K562 (cell line): ENCODE measurements around the gene VWA3A. TPM values are rescaled to one million over a fixed set of nuclear protein-coding genes. Genes with fewer than 3 reads are reported as not detected.

Experiments
- BMI1 ChIP-seq: fragments of 150-350 bp; IDR thresholded peaks from 2 replicates; pipeline ENCODE4 v1.6.1; 2014; ENCODE audit warnings: low read length
- FOXP1 ChIP-seq: sonication (generic); formaldehyde crosslinking; IDR thresholded peaks from 2 replicates; pipeline ENCODE4 v1.8.0; 2022; ENCODE audit warnings: mild to moderate bottlenecking, missing genetic modification reagents
- GABPB1 ChIP-seq: sonication (generic); formaldehyde crosslinking; IDR thresholded peaks from 2 replicates; pipeline ENCODE4 v1.8.0; 2022; ENCODE audit warnings: mild to moderate bottlenecking, missing genetic modification reagents
- GATAD2A ChIP-seq: fragments of 450-650 bp; IDR thresholded peaks from 2 replicates; pipeline ENCODE4 v1.6.1; 2017
- KDM4B ChIP-seq, 2 experiments: fragments of 450-650 bp in 1 of 2; sonication (generic) in 1 of 2; IDR thresholded peaks; 2 replicates each; pipeline ENCODE4 v1.6.1; 2016 to 2017; ENCODE audit warnings: borderline replicate concordance in 2 of 2, antibody characterized with exemption in 1 of 2, low read depth in 1 of 2, mild to moderate bottlenecking in 1 of 2
- SMAD2 ChIP-seq: fragments of 150-350 bp; IDR thresholded peaks from 2 replicates; pipeline ENCODE4 v1.6.1; 2014; ENCODE audit warnings: low read depth, mild to moderate bottlenecking, low read length
- SMC3 ChIP-seq: conservative IDR thresholded peaks from 2 replicates; pipeline ENCODE4 v1.6.1; 2011; ENCODE audit warnings: low read depth, low read length, improper control_type of control experiment; ENCODE audit not compliant: insufficient read depth
- THRAP3 ChIP-seq: fragments of 450-650 bp; IDR thresholded peaks from 2 replicates; pipeline ENCODE4 v1.6.1; 2016; ENCODE audit warnings: mild to moderate bottlenecking, inconsistent platforms, borderline replicate concordance
- WHSC1 ChIP-seq: IDR thresholded peaks from one replicate; pipeline ENCODE4 v1.6.1; 2012; ENCODE audit warnings: low read length, control low read depth, inconsistent platforms
- ZNF197 ChIP-seq: fragments of 200-800 bp; sonication (Bioruptor generic); IDR thresholded peaks from 2 replicates; pipeline ENCODE4 v1.6.1; 2016; ENCODE audit warnings: low read depth, missing genetic modification characterization, missing compliant biosample characterization
- ZNF232 ChIP-seq: sonication (generic); formaldehyde crosslinking; IDR thresholded peaks from 2 replicates; pipeline ENCODE4 v1.8.0; 2022; ENCODE audit warnings: mild to moderate bottlenecking, missing genetic modification reagents
- ZNF586 ChIP-seq: fragments of 450-650 bp; formaldehyde crosslinking; conservative IDR thresholded peaks from 2 replicates; pipeline ENCODE4 v1.4.0; 2020; ENCODE audit warnings: mild to moderate bottlenecking, moderate library complexity
- ZNF764 ChIP-seq: fragments of 250-450 bp; sonication (Bioruptor Pico); IDR thresholded peaks from 2 replicates; pipeline ENCODE4 v1.4.0; 2020; ENCODE audit warnings: low read depth, mild to moderate bottlenecking, moderate library complexity
- polyA plus RNA-seq, 8 experiments: library from polyadenylated mRNA; depleted of rRNA in 4 of 8; stranded (reverse) in 5 of 8; unstranded in 3 of 8; fragments of >200 nt; fragmentation: Nextera tagmentation in 2 of 8; fragmentation: Illumina TruSeq in 1 of 8; extraction: Ambion mirVana in 2 of 8; extraction: Trizol in 1 of 8; gene quantifications; 2 replicates each; pipeline versions ENCODE4 v1.2.1 to v1.2.3, GENCODE V29; 2011 to 2014; ENCODE audit warnings: inconsistent platforms in 1 of 8, missing spikeins in 1 of 8
- total RNA-seq, 7 experiments: library from RNA; depleted of rRNA in 6 of 7; stranded (reverse); fragments of >200 nt in 6 of 7; fragmentation: Illumina TruSeq in 2 of 7; extraction: Trizol in 2 of 7; gene quantifications; 2 replicates each; pipeline versions ENCODE4 v1.2.1 to v1.2.3, GENCODE V29; 2011 to 2021; ENCODE audit warnings: low replicate concordance in 1 of 7
- TF ChIP-seq, protein P1 (sequence below): fragments of 150-350 bp; conservative IDR thresholded peaks from 2 replicates; pipeline ENCODE4 v1.6.1; 2014; ENCODE audit warnings: low read length
- TF ChIP-seq, protein P2 (sequence below): fragments of 450-650 bp; IDR thresholded peaks from 2 replicates; pipeline ENCODE4 v1.7.1; 2018; ENCODE audit warnings: mild to moderate bottlenecking, low read depth; ENCODE audit not compliant: partially characterized antibody
- TF ChIP-seq, protein P3 (sequence below): fragments of 450-650 bp; formaldehyde crosslinking; IDR thresholded peaks from 2 replicates; pipeline ENCODE4 v1.4.0; 2022; ENCODE audit warnings: missing genetic modification characterization

VWA3A gene
- total and polyA plus RNA-seq, 9 of the 15 experiments (the other 6 are each of a cell fraction or from before 2014, with no cell fraction given) = not detected

DNA sequence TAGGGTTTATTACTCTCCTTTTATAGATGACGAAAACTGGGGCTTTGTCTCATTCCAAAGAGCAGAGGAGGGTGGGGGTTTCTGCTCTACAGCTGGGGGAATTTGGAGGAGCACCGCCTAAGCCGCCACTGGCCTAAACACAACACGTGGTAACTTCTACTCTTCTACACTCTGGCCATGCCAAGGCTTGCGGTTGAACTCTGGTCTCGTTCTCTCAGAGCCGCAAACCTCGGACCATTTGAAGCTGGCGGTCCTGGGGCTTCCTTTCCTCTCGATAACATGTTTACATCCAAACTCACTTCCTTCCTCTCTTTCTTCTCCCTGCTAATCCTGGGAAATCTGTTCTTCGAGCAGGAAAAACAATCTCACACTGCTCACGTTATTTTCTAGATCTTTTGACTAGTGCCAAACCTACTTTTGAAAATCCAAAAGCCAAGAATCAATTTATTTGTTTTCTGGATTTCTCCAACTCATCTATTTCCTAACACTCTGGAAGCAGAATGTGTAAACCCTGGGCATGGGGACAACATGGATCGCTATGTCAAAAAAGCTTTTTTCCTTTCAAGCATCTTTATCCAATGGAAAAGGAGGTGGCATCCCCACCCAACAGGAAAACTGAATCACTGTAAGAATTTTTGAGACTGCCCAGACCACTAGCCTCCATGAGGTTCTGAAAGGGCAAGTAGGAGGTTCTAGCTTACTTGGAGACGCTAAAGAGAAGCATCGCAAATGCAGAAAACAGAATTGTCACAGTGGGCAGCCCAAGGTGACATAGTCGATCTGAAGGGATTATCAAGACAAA, 100.1 kb downstream of the VWA3A start (continued):
- TF ChIP-seq, protein P1, sequence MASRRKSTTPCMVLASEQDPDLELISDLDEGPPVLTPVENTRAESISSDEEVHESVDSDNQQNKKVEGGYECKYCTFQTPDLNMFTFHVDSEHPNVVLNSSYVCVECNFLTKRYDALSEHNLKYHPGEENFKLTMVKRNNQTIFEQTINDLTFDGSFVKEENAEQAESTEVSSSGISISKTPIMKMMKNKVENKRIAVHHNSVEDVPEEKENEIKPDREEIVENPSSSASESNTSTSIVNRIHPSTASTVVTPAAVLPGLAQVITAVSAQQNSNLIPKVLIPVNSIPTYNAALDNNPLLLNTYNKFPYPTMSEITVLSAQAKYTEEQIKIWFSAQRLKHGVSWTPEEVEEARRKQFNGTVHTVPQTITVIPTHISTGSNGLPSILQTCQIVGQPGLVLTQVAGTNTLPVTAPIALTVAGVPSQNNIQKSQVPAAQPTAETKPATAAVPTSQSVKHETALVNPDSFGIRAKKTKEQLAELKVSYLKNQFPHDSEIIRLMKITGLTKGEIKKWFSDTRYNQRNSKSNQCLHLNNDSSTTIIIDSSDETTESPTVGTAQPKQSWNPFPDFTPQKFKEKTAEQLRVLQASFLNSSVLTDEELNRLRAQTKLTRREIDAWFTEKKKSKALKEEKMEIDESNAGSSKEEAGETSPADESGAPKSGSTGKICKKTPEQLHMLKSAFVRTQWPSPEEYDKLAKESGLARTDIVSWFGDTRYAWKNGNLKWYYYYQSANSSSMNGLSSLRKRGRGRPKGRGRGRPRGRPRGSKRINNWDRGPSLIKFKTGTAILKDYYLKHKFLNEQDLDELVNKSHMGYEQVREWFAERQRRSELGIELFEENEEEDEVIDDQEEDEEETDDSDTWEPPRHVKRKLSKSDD = no peak
- TF ChIP-seq SMC3 (no peak), ZNF764 (CRISPR knock-in tag) (no peak), KDM4B (IDR thresholded peaks at IDR 0.05; ENCODE audit: borderline replicate concordance in 2 of 2, low read depth in 1 of 2) (no peak), ZNF232 (CRISPR knock-in tag) (no peak), ZNF586 (CRISPR knock-in tag) (no peak), GATAD2A (no peak), ZNF197 (CRISPR knock-in tag) (no peak), SMAD2 (no peak), BMI1 (no peak), GABPB1 (CRISPR knock-in tag) (no peak), THRAP3 (no peak), WHSC1 (no peak), FOXP1 (no peak)
- TF ChIP-seq, protein P2, sequence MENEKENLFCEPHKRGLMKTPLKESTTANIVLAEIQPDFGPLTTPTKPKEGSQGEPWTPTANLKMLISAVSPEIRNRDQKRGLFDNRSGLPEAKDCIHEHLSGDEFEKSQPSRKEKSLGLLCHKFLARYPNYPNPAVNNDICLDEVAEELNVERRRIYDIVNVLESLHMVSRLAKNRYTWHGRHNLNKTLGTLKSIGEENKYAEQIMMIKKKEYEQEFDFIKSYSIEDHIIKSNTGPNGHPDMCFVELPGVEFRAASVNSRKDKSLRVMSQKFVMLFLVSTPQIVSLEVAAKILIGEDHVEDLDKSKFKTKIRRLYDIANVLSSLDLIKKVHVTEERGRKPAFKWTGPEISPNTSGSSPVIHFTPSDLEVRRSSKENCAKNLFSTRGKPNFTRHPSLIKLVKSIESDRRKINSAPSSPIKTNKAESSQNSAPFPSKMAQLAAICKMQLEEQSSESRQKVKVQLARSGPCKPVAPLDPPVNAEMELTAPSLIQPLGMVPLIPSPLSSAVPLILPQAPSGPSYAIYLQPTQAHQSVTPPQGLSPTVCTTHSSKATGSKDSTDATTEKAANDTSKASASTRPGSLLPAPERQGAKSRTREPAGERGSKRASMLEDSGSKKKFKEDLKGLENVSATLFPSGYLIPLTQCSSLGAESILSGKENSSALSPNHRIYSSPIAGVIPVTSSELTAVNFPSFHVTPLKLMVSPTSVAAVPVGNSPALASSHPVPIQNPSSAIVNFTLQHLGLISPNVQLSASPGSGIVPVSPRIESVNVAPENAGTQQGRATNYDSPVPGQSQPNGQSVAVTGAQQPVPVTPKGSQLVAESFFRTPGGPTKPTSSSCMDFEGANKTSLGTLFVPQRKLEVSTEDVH = no peak
- TF ChIP-seq, protein P3, sequence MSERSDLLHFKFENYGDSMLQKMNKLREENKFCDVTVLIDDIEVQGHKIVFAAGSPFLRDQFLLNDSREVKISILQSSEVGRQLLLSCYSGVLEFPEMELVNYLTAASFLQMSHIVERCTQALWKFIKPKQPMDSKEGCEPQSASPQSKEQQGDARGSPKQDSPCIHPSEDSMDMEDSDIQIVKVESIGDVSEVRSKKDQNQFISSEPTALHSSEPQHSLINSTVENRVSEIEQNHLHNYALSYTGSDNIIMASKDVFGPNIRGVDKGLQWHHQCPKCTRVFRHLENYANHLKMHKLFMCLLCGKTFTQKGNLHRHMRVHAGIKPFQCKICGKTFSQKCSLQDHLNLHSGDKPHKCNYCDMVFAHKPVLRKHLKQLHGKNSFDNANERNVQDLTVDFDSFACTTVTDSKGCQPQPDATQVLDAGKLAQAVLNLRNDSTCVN (CRISPR knock-in tag) = no peak
